GM21360 (cell line): ENCODE data around the gene BRICD5.

Source experiments
- ATAC-seq: cut with Tn5 transposase; IDR thresholded peaks from one replicate; pipeline ENCODE4 v1.9.1; 2021; ENCODE audit warnings: mild to moderate bottlenecking, moderate library complexity; ENCODE audit not compliant: unreplicated experiment

Gene BRICD5

GRCh38 chr16:2183671-2184070, 27.0 kb downstream of the BRICD5 start:
- no peak for ATAC-seq

GRCh38 chr16:2181952-2182351, 28.7 kb downstream of the BRICD5 start:
- ATAC-seq, result no peak

GRCh38 chr16:2180962-2181923, 29.4 kb downstream of the BRICD5 start:
- ATAC-seq, result no peak

- no peak for ATAC-seq
Measured at GRCh38 chr16:2180461-2180860, 30.2 kb downstream of the BRICD5 start.

GRCh38 chr16:2179576-2179975, 31.1 kb downstream of the BRICD5 start:
- ATAC-seq, result no peak

GRCh38 chr16:2179107-2179501, 31.6 kb downstream of the BRICD5 start:
- ATAC-seq, result no peak

GRCh38 chr16:2178321-2179106, 32.1 kb downstream of the BRICD5 start:
- no peak for ATAC-seq

- ATAC-seq, result no peak
Measured at GRCh38 chr16:2177561-2177960, 33.1 kb downstream of the BRICD5 start.

GRCh38 chr16:2177101-2177500, 33.6 kb downstream of the BRICD5 start:
- ATAC-seq, result no peak

GRCh38 chr16:2176047-2176446, 34.6 kb downstream of the BRICD5 start:
- ATAC-seq, result no peak

GRCh38 chr16:2175454-2175853, 35.2 kb downstream of the BRICD5 start:
- no peak for ATAC-seq

GRCh38 chr16:2174396-2175131, 36.1 kb downstream of the BRICD5 start:
- no peak for ATAC-seq

- no peak for ATAC-seq
Measured at GRCh38 chr16:2173916-2174315, 36.7 kb downstream of the BRICD5 start.

GRCh38 chr16:2173366-2173765, 37.3 kb downstream of the BRICD5 start:
- ATAC-seq, result no peak

GRCh38 chr16:2172688-2173335, 37.9 kb downstream of the BRICD5 start:
- no peak for ATAC-seq

GRCh38 chr16:2171601-2172178, 39.0 kb downstream of the BRICD5 start:
- no peak for ATAC-seq

- no peak for ATAC-seq
Measured at GRCh38 chr16:2170587-2171435, 39.9 kb downstream of the BRICD5 start.

GRCh38 chr16:2170080-2170479, 40.6 kb downstream of the BRICD5 start:
- ATAC-seq, result no peak

- no peak for ATAC-seq
Measured at GRCh38 chr16:2167068-2167638, 43.5 kb downstream of the BRICD5 start.
